Vagina (tissue), 2 donors: ENCODE data around the gene XK.

Source experiments
- POLR2A ChIP-seq, 2 donors: fragments of 450-650 bp; IDR thresholded peaks; one replicate each; pipeline ENCODE4 v1.6.1; 2017; ENCODE audit warnings: antibody characterized with exemption in 2 of 2, mild to moderate bottlenecking in 2 of 2, moderate library complexity in 2 of 2
- TF ChIP-seq, protein P1 (sequence below), 3 experiments: fragments of 450-650 bp in 2 of 3; fragments of 200-600 bp in 1 of 3; sonication (generic) in 1 of 3; IDR thresholded peaks; one replicate each; pipeline ENCODE4 v1.5.1; 2017 to 2019; ENCODE audit warnings: antibody characterized with exemption in 3 of 3, mild to moderate bottlenecking in 2 of 3, moderate library complexity in 2 of 3

DNA sequence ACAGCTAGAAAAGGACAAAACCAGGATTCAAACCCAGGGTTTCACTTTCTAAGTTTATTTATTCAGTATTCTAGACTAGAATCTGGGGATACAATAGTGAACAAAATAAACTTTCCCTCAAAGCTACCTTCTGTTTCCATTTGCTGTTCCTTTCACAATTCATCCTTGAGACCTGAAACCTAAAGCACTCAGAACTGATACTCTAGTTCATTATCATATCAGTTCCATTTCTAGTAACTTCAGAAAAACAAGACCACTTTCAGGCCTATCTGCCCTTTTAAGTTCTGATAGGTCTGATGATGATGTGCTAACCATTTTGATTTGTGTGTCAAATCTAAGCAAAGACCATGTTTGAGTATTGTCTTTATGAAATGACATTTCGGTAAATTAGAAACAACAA is 7.8 kb upstream of the XK start:
- TF ChIP-seq, protein P1, sequence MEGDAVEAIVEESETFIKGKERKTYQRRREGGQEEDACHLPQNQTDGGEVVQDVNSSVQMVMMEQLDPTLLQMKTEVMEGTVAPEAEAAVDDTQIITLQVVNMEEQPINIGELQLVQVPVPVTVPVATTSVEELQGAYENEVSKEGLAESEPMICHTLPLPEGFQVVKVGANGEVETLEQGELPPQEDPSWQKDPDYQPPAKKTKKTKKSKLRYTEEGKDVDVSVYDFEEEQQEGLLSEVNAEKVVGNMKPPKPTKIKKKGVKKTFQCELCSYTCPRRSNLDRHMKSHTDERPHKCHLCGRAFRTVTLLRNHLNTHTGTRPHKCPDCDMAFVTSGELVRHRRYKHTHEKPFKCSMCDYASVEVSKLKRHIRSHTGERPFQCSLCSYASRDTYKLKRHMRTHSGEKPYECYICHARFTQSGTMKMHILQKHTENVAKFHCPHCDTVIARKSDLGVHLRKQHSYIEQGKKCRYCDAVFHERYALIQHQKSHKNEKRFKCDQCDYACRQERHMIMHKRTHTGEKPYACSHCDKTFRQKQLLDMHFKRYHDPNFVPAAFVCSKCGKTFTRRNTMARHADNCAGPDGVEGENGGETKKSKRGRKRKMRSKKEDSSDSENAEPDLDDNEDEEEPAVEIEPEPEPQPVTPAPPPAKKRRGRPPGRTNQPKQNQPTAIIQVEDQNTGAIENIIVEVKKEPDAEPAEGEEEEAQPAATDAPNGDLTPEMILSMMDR (IDR thresholded peaks at IDR 0.05) = no peak
- TF ChIP-seq POLR2A (IDR thresholded peaks at IDR 0.05) = no peak
